ENCODE results near the gene PPP3CA.

PPP3CA gene

DNA sequence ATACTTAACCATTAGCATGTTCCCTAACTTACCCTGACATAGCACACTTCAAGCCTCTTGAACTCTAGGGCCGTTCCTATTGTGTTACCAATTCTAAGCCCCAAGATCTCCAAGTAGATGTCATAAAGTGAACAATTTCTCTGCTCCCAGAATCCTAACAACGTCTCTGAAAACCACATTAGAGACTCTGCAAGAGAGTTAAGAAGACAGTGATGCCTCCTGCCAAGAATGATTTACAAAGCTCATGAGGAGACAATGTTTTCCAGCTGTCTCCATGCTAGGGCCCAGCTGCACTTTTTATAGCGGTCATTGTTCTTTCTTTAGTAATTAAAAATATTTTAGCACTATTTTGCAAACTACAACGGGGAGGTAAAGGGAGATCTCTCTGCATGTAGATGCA is 358.4 kb downstream of the PPP3CA start:
- no peak for DNase-seq

DNA sequence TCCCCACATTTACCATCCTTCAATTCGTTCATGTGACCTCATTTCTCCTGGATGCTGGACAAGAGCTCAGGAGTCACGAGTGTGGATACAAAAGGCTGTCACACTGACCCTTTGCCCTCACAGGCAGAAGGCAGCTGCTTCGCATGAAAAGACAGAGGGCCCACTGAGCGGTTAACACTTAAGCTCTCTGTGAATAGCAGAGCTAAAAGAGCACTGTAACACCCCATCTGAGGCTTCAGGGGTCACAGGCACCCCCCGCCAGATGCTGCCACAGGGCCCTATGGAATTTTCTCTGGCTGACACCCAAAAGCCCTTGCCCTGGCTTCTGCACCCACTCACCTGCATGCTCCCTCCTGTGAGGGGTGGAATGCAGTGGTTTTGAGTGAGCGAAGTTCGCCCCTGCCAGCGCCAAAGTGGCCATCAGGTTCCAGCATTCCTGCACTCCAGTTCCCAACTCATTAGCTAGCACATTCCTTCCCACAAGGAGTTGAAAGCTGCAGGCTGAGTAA is 360.9 kb downstream of the PPP3CA start:
- DNase-seq: no peak

DNA sequence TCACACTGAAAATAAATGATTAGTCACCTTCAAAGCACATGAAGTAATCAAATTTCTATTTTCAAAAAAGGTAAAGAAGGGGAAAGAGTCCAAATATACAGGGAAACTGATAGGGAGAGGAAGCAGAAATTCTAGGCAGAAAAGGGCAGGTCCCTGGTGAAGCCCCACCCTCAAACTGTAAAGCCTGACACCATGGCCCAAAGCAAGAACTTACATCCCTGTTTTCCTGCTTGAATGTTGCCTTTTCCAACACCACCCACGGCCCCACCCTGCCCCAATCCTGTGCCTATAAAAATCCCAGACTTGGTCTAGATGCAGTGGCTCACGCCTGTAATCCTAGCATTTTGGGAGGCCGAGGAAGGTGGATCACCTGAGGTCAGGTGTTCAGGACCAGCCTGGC is 361.8 kb downstream of the PPP3CA start:
- no peak for DNase-seq

DNA sequence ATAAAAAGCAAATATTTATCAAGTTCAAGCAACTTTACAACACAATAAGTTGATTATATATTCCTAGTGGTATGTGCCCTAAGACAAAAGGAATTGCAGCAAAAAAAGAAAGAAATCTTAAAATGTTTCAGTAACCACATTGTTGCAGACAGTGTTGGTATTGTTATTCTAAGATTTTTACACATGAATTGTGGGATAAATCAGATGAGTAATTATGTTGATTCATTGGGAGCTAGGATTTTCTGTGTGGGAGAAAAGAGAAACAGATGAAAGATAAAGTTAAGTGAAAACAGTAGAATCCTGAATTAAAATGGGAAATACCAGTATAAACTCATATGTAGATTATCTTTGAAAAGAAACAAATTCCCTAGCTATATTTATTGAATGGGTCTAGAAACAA is 362.4 kb downstream of the PPP3CA start:
- DNase-seq: no peak

DNA sequence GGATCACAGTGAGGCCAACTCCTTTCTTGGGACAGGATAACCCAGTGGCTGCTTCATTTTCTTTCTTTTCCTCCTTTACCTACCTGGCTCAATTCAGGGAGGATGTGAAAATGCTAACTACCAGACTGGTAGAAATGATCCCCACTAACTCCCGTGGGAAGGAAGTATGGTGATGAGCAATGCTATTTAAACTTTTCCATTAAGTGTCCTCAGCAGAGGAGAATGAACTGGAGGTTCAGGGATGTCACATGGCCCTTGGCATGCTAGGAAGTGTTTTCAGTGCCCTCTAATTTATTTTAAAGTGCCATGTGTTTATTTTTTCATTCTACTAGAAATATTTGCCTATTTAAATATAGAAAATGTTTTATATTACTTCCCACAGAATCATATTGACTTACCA is 363.9 kb downstream of the PPP3CA start:
- DNase-seq: no peak

DNA sequence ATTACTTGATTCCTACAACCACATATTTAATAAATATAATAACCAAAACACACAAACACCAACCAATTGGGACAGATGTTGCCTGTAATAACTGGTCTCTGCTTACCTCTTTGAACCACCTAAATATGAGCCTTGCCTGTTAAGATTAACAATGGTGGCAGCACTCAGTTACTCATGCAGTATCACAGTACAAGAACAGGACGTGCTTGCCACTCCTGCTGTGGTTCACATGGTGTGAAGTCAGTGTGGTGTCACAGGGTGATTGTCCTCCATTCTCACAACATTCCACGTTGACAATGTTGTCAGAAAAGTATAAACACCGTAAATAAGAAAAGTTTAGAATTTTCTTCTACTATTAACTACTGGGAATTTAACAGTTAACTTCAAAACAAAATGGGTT is 365.0 kb downstream of the PPP3CA start:
- DNase-seq: no peak

DNA sequence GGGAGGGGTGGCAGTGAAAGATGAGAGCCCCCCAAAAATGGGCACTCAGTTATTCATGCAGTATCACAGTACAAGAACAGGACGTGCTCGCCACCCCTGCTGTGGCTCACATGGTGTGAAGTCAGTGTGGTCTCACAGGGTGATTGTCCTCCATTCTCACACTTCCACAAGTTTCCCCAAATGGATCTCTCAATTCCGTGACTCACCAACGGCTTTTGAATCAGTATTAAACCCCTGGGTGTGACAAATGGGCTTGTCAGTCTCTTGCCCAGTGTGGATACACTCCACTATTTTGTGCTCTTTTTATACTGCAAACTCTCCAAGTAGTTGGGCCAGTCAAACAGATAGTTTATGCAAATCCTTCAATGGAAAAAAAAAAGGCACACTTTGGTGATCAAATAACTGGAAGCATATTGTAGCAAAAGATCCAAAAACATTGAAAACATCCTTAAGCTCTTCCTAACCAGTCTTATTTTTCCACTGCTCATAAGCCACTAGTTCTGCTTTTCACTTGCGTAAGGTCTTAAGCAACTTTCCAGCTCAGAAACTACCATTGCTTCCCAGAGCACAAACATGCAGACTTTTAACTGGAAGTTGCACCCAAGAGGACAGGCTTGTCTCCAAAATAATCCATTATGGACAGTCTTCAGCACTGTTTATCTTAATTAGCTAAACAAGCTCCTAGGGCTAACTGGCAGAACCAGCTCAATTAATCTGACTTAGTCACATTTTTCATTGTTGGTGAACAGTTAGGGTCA is 365.7 kb downstream of the PPP3CA start:
- DNase-seq: no peak

DNA sequence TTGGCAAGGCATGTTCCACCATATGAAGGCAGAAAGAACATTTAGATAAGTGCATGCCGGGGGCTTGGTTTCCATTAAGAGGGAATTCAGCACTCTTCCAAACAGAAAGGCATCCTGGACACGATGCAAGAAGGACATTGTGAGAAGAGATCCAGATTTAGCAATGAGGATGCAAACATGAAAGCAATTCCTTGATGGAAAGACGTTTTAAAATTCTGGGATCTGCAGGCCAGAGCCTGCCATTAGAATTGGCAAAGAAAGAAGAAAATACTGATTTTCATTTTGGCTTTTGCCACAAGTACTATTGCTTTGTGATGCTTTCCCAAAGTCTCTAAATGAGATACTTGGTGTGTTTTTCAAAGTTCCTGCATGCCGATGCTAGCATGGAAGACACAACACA is 367.6 kb downstream of the PPP3CA start:
- no peak for DNase-seq

DNA sequence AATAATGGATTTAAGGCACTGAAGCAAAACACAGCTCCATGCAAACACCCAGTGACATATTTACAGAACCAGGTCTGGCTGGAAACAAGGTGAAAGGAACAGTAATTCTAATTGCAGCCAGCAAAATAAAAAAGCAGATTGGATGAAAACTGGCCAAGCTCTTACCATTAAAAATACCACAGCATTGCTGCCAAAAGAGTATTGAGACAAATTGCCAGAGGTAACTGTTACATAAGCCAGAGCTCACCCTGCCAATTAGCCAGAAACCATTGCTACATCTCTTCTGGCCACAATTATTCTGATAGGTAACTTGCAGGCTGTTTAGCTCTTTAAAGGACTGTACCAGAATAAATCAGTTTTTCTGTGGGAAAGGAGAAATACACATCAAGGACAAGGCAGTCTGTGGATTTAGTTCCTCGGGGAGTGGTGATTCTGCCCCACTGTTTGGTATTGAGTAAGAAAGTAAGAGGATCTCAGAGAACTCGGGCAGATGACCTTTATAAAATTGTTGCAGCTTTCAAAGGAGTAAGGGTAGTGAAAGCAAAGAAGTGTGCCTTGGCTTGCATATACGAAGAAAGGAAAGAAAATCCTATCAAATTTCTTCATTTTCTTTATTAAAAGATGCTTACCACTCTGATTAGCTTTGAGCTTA is 369.5 kb downstream of the PPP3CA start:
- no peak for DNase-seq

DNA sequence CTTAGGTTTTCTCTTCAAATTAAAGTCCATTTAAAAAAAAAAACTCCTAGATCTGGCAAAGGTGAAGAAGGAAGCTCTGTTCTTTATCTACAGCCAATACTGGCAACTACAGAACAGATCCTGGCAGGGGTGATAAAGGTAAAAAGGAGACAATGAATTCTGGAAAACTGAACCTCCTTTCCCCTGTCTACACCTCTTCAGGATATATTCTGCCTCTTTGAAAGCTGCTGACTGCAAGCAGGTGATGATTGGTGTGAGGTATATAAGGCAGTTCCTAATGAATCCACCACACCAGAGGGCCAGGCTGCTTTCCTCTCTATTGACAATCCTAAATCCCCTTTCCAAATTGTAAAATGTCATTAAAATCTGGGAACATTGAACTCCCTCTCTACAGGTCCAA is 370.1 kb downstream of the PPP3CA start:
- DNase-seq: no peak

Data from right hindlimb (tissue), 1 donor.